ENCODE measurements around the gene RAB9A. TPM values are rescaled to one million over a fixed set of nuclear protein-coding genes. Genes with fewer than 3 reads are reported as not detected.
"Not testable (repeated sequence)": the region's sequence is repeated elsewhere in the genome, so short reads cannot be mapped to it uniquely, and the experiment has no call there.

The RAB9A gene
- total RNA-seq, 1 experiment from 2014 or later: 26.7 TPM

- Histone ChIP-seq H3K9me2 (ENCODE audit: insufficient read depth) (no peaks in the 10 kb centered on the region), H3K4me3 (no peak overlapping the region), H3F3A (ENCODE audit: insufficient read depth, low read depth) (peaks cover 20% of the 10 kb centered on the region; the same call in 1 of the 2 replicates), H3K4me1 (replicated peaks; ENCODE audit: insufficient read depth) (peaks cover 35% of the 10 kb centered on the region), H4K20me1 (ENCODE audit: insufficient read depth) (no peaks in the 10 kb centered on the region), H3K27me3 (ENCODE audit: insufficient read depth, low read depth) (no peaks in the 10 kb centered on the region), H2AFZ (no peak overlapping the region), H3K4me2 (no peak overlapping the region; the same call in 1 of the 2 replicates), H3K27ac (peak overlapping the region; percentile 94), H3K36me3 (ENCODE audit: low read depth) (no peaks in the 10 kb centered on the region), H3K79me2 (ENCODE audit: low read depth) (no peaks in the 10 kb centered on the region), H3K9me3 (ENCODE audit: insufficient read depth, low read depth) (no peaks in the 10 kb centered on the region)
- ChIA-PET POLR2A (ENCODE audit: unreplicated experiment) (no interaction called here), CTCF (no interaction called here)
- DNase-seq: no peak
- intact Hi-C loops (cut with micrococcal nuclease; ENCODE audit: unreplicated experiment): no loop called here
- no TSS peak for BruUV-seq (replicated peaks)
- TF ChIP-seq CTCF (conservative IDR thresholded peaks at IDR 0.05) (no peak), EZH2 (IDR thresholded peaks at IDR 0.05; ENCODE audit: low read depth) (no peak)
These were observed 18.7 kb upstream of the RAB9A start for GRCh38 chrX:13670197-13670596.

- Histone ChIP-seq H4K20me1 (ENCODE audit: insufficient read depth) (no peaks in the 10 kb centered on the region), H3F3A (ENCODE audit: insufficient read depth, low read depth) (peaks cover 19% of the 10 kb centered on the region; the same call in 1 of the 2 replicates), H3K4me3 (no peak overlapping the region), H3K9me3 (ENCODE audit: insufficient read depth, low read depth) (no peaks in the 10 kb centered on the region), H3K4me2 (no peak overlapping the region), H3K27ac (no peak overlapping the region), H3K4me1 (replicated peaks; ENCODE audit: insufficient read depth) (peaks cover 21% of the 10 kb centered on the region), H2AFZ (no peak overlapping the region), H3K27me3 (ENCODE audit: insufficient read depth, low read depth) (no peaks in the 10 kb centered on the region), H3K79me2 (ENCODE audit: low read depth) (no peaks in the 10 kb centered on the region), H3K36me3 (ENCODE audit: low read depth) (no peaks in the 10 kb centered on the region), H3K9me2 (ENCODE audit: insufficient read depth) (no peaks in the 10 kb centered on the region)
- no TSS peak for BruUV-seq (replicated peaks)
- TF ChIP-seq CTCF (conservative IDR thresholded peaks at IDR 0.05): no peak
- TF ChIP-seq EZH2 (IDR thresholded peaks at IDR 0.05; ENCODE audit: low read depth): no peak
- no peak for DNase-seq
- POLR2A ChIA-PET (ENCODE audit: unreplicated experiment): no interaction called here
- intact Hi-C loops (cut with micrococcal nuclease; ENCODE audit: unreplicated experiment): no loop called here
- CTCF ChIA-PET: no interaction called here
These were observed 15.9 kb upstream of the RAB9A start for GRCh38 chrX:13673016-13673415.

- Histone ChIP-seq H3F3A (ENCODE audit: insufficient read depth, low read depth) (no peaks in the 10 kb centered on the region), H3K27me3 (ENCODE audit: insufficient read depth, low read depth) (no peaks in the 10 kb centered on the region), H3K4me1 (replicated peaks; ENCODE audit: insufficient read depth) (no peaks in the 10 kb centered on the region), H2AFZ (no peak overlapping the region), H3K4me2 (no peak overlapping the region), H3K27ac (no peak overlapping the region), H3K9me2 (ENCODE audit: insufficient read depth) (no peaks in the 10 kb centered on the region), H3K9me3 (ENCODE audit: insufficient read depth, low read depth) (no peaks in the 10 kb centered on the region), H3K4me3 (no peak overlapping the region), H3K36me3 (ENCODE audit: low read depth) (no peaks in the 10 kb centered on the region), H3K79me2 (ENCODE audit: low read depth) (no peaks in the 10 kb centered on the region), H4K20me1 (ENCODE audit: insufficient read depth) (no peaks in the 10 kb centered on the region)
- intact Hi-C loops (cut with micrococcal nuclease; ENCODE audit: unreplicated experiment): no loop called here
- TF ChIP-seq EZH2 (IDR thresholded peaks at IDR 0.05; ENCODE audit: low read depth): no peak
- no peak for TF ChIP-seq CTCF (conservative IDR thresholded peaks at IDR 0.05)
- BruUV-seq (replicated peaks): no TSS peak
- DNase-seq: no peak
- ChIA-PET CTCF (no interaction called here), POLR2A (ENCODE audit: unreplicated experiment) (no interaction called here)
These were observed 12.0 kb upstream of the RAB9A start for GRCh38 chrX:13676885-13677284.

- H3K9me2 ChIP-seq (ENCODE audit: insufficient read depth); H3K9me3 ChIP-seq (ENCODE audit: insufficient read depth, low read depth); H3K4me1 ChIP-seq (replicated peaks; ENCODE audit: insufficient read depth); H2AFZ ChIP-seq; H3K36me3 ChIP-seq (ENCODE audit: low read depth); H3K27me3 ChIP-seq (ENCODE audit: insufficient read depth, low read depth); BruUV-seq (replicated peaks); intact Hi-C loops (cut with micrococcal nuclease; ENCODE audit: unreplicated experiment); CTCF ChIA-PET; H3K4me2 ChIP-seq; H3K27ac ChIP-seq; DNase-seq; H3K79me2 ChIP-seq (ENCODE audit: low read depth); H3K4me3 ChIP-seq; H3F3A ChIP-seq (ENCODE audit: insufficient read depth, low read depth); H4K20me1 ChIP-seq (ENCODE audit: insufficient read depth); POLR2A ChIA-PET (ENCODE audit: unreplicated experiment): not testable (repeated sequence)
These were observed 9.2 kb upstream of the RAB9A start for GRCh38 chrX:13679700-13680099.

All from PC-9 (cell line).